Measurements from ENCODE around the gene FREM3. TPM values are rescaled to one million over a fixed set of nuclear protein-coding genes. Genes with fewer than 3 reads are reported as not detected.

Gene FREM3
- total RNA-seq (0.06 TPM), polyA plus RNA-seq (ENCODE audit: insufficient read depth, low read depth, low replicate concordance) (not detected)
- long read RNA-seq, donor 1, result 0 reads
- long read RNA-seq, donor 2, result 0 reads
- long read RNA-seq, donor 3, result 0 reads
- long read RNA-seq, donor 4, result 0 reads
- long read RNA-seq, donor 5, result 0 reads
- long read RNA-seq, donor 6, result 0 reads
- long read RNA-seq, donor 7, result 0 reads
- long read RNA-seq, donor 8, result 0 reads
- long read RNA-seq, donor 9, result 0 reads
- long read RNA-seq, donor 10, result 0 reads

DNA sequence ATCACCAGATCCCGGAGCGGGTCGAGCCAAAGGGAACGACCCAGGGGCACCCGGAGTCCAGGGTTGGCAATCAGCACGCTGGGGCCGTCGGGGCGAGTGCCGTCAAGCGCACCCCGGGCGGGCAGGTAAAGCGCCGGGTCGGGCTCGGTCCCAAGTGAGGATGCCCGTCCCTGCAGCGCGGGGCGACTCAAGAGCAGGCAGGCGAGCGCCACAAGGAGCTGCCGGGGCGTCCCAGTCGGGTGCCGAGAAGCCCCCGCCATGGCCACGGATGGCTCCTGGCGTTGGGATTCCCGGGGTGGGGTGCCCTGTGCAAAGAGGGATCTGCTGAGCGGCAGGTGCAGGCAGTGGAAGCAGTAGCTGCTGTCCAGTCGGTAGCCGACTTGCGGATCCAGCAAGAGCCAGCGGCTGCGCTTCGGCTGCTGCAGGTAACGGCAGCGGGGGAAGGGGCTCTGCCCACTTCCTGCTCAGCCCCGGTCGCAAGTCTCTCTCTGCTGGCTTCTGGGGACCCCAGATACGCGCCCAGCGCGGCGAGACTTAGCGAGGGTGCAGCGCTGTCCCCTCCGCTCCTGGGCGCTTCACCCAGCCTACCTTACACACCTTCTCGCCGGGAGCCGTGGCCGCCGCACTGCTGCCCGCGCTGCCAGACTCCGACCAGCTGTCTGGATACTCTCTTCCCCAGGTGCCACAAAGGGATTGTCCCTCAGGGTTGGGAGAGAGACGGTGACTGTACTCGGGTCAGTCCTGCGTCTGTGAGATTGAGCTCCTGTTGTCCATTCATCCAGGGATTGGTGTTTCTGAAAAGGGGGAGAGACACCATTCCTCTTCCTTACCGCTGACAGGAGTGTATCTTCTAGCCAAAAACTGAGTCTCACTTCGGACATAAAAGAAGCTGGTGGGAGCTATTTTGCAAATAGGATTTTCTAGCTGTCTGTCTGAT lies at the start of gene FREM3:
Gene FREM3 (minus strand): TSS at position 260 of the 937 bp plus-strand sequence. CDS start 0 bp downstream, at position 260.
- no peak for FAIRE-seq
- peak; percentile 37 to 64 (median 48) for DNase-seq
- Histone ChIP-seq H3K27ac (ENCODE audit: low read depth in 2 of 2, low read length in 2 of 2) (no peak within 1 kb of the TSS), H3K9me3 (ENCODE audit: control insufficient read depth in 2 of 3, insufficient read depth in 1 of 3, low read length in 3 of 3) (no peaks in the 10 kb centered on the region), H3K9ac (ENCODE audit: low read length in 3 of 3) (no peak within 1 kb of the TSS), H3K36me3 (ENCODE audit: control insufficient read depth in 2 of 3, insufficient read depth in 3 of 3, low read length in 3 of 3) (no peaks in the 10 kb centered on the region), H3K27me3 (ENCODE audit: control insufficient read depth, insufficient read depth, low read length) (peaks cover 3% of the 10 kb centered on the region), H3K4me1 (ENCODE audit: control insufficient read depth in 2 of 3, insufficient read depth in 2 of 3, low read depth in 1 of 3, low read length in 3 of 3) (peaks cover 0 to 6% (median 0%) of the 10 kb centered on the region in 3 donors), H3K4me3 (ENCODE audit: low read length in 3 of 3) (peak within 1 kb of the TSS in 2 of 3 donors; percentile 25 to 44)
- intact Hi-C loops (cut with DNase I), result no loop called here
- no peak for TF ChIP-seq CTCF (IDR thresholded peaks at IDR 0.05; ENCODE audit: borderline replicate concordance, extremely low read depth, insufficient read depth)

GRCh38 chr4:143745874-143746273 lies 45.4 kb upstream of the FREM3 start:
- H3K9ac ChIP-seq (ENCODE audit: low read length in 3 of 3), result no peak overlapping the region
- intact Hi-C loops (cut with DNase I), result no loop called here
- no peak for TF ChIP-seq CTCF (IDR thresholded peaks at IDR 0.05; ENCODE audit: borderline replicate concordance, extremely low read depth, insufficient read depth)
- no peak overlapping the region for H3K4me3 ChIP-seq (ENCODE audit: low read length in 3 of 3)
- H3K27me3 ChIP-seq (ENCODE audit: control insufficient read depth, insufficient read depth, low read length), result no peaks in the 10 kb centered on the region
- H3K9me3 ChIP-seq (ENCODE audit: control insufficient read depth in 2 of 3, insufficient read depth in 1 of 3, low read length in 3 of 3), result no peaks in the 10 kb centered on the region
- H3K36me3 ChIP-seq (ENCODE audit: control insufficient read depth in 2 of 3, insufficient read depth in 3 of 3, low read length in 3 of 3), result no peaks in the 10 kb centered on the region
- H3K4me1 ChIP-seq (ENCODE audit: control insufficient read depth in 2 of 3, insufficient read depth in 2 of 3, low read depth in 1 of 3, low read length in 3 of 3), result no peaks in the 10 kb centered on the region
- no peak for FAIRE-seq
- DNase-seq, result no peak
- H3K27ac ChIP-seq (ENCODE audit: low read depth in 2 of 2, low read length in 2 of 2), result no peak overlapping the region

- intact Hi-C loops (cut with DNase I), result no loop called here
- no peak for FAIRE-seq
- no peak overlapping the region for H3K9ac ChIP-seq (ENCODE audit: low read length in 3 of 3)
These were observed 43.1 kb upstream of the FREM3 start for GRCh38 chr4:143743591-143743990.

More at GRCh38 chr4:143743591-143743990, 43.1 kb upstream of the FREM3 start:
- Histone ChIP-seq H3K27me3 (ENCODE audit: control insufficient read depth, insufficient read depth, low read length) (no peaks in the 10 kb centered on the region), H3K4me3 (ENCODE audit: low read length in 3 of 3) (no peak overlapping the region), H3K36me3 (ENCODE audit: control insufficient read depth in 2 of 3, insufficient read depth in 3 of 3, low read length in 3 of 3) (no peaks in the 10 kb centered on the region), H3K4me1 (ENCODE audit: control insufficient read depth in 2 of 3, insufficient read depth in 2 of 3, low read depth in 1 of 3, low read length in 3 of 3) (no peaks in the 10 kb centered on the region), H3K27ac (ENCODE audit: low read depth in 2 of 2, low read length in 2 of 2) (no peak overlapping the region), H3K9me3 (ENCODE audit: control insufficient read depth in 2 of 3, insufficient read depth in 1 of 3, low read length in 3 of 3) (no peaks in the 10 kb centered on the region)
- no peak for TF ChIP-seq CTCF (IDR thresholded peaks at IDR 0.05; ENCODE audit: borderline replicate concordance, extremely low read depth, insufficient read depth)
- DNase-seq, result no peak
